NT2/D1 (cell line): ENCODE measurements around the gene CELF2.

Experiments used
- YY1 ChIP-seq: IDR thresholded peaks from 2 replicates; pipeline ENCODE4 v1.6.1; 2011; ENCODE audit not compliant: insufficient read length, insufficient read depth
- ZNF274 ChIP-seq: IDR thresholded peaks from 2 replicates; pipeline ENCODE4 v1.6.1; 2011; ENCODE audit warnings: mild to moderate bottlenecking, low read depth, low read length

DNA sequence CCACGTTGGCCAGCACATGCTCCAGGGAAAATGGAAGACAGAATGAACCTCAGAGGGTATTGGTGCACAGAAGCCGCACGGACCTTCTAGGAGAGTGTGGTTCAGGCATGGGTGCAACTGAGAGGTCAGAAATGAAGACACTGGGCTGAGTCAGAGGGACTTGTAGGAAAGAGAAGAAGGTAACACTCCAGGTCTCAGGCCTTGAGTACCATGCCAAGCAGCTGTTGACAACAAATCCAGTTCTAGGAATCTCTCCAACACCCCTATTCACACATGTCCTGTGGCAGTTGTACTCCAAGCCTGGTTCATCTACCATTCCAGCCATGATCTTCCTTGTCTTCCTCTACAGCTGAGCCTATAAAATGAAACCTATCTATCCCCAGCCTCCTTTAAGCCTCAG, 342.2 kb downstream of the CELF2 start:
- TF ChIP-seq ZNF274 (no peak), YY1 (no peak)
